Activated T-helper 2 cell treated with anti-CD3 and anti-CD28 coated beads, Interferon-gamma antibody, Interleukin-2, Interleukin-4, amounts not matched to agents 10 μg/mL and 5 μg/mL and 100 μg/mL, durations not matched to agents 14 hours and 24 hours and 36 hours (primary cell): Measurements from ENCODE around the gene BCO1. TPM values are rescaled to one million over a fixed set of nuclear protein-coding genes. Genes with fewer than 3 reads are reported as not detected.

Experiments
- total RNA-seq: library from RNA; stranded (reverse); gene quantifications from 2 replicates; pipeline ENCODE4 v1.2.3, GENCODE V29; 2022

The BCO1 gene
- total RNA-seq, 1 donor from 2014 or later, result not detected

Other genes with a start within 250 kb of the BCO1 start
- 130 and 136 TPM in 2 replicates for gene CMC2, start 231.8 kb upstream of the BCO1 start, total RNA-seq
- 57.4 and 57.9 TPM in 2 replicates for gene CENPN, start 231.5 kb upstream of the BCO1 start, total RNA-seq
- 25.8 and 27.1 TPM in 2 replicates for gene ATMIN, start 202.8 kb upstream of the BCO1 start, total RNA-seq
- 0.11 and 0.32 TPM in 2 replicates for gene C16orf46, start 161.5 kb upstream of the BCO1 start, total RNA-seq
- gene GCSH, start 142.3 kb upstream of the BCO1 start, total RNA-seq, result 23.2 and 25.7 TPM in 2 replicates
- 14.6 and 15.3 TPM in 2 replicates for gene GAN, start 76.3 kb downstream of the BCO1 start, total RNA-seq
- gene CMIP, start 206.1 kb downstream of the BCO1 start, total RNA-seq, result 68.0 and 76.9 TPM in 2 replicates